ENCODE data around the gene UBE2Z. TPM values are rescaled to one million over a fixed set of nuclear protein-coding genes. Genes with fewer than 3 reads are reported as not detected.
A peak's percentile ranks its signal among the peaks of the same experiment; 100 is the strongest.
"Not testable (repeated sequence)": the region's sequence is repeated elsewhere in the genome, so short reads cannot be mapped to it uniquely, and the experiment has no call there.

UBE2Z gene
- total and polyA plus RNA-seq, 10 donors = 33.6 to 94.9 (median 80.8) TPM

DNA sequence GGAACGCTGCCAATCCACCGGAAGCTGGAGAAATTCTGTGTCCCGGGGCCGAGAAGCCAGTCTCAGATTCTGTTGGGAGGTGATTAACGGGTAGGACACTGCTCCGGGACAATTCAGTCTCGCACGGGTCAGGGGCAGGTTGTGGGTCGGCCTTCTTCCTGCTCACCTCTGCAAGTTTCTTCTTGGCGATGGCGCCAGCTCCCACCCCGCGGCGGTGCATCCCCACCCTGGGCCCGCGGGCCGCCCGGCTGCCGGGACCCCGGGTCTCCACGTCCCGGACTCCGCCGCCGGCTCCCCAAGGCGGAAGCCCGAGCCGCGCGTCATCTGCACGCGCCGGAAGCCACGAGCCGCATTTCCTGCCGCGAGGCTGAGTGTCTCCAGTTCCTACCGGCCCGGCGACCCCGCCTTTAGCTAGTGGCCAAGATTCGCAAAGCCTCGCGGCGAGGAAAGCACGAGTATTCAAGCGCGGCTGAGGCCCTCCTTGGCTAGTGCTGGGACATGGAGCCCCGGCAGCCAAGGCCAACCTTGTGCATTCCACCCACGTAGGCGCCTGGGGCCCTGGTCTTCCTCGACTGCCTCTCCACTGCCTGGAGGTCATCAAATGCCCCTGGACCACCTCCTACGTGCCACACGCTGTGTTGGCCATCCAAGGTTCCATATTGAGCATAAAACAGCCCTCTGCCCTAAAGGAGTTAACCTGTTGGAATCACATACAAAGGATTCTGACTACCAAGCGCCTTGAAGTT is 36.5 kb downstream of the UBE2Z start, which contains the start of gene SNF8:
Gene SNF8, minus strand, starts transcription at position 328 of the 746 bp plus-strand sequence. Its CDS starts 108 bp downstream, at position 220.
- intact Hi-C loops (cut with DNase I; ENCODE audit: low total_unique reads) = no loop called here
- TF ChIP-seq POLR2A (IDR thresholded peaks at IDR 0.05) (peak in 2 of 3 donors; percentile 32 to 75), POLR2AphosphoS5 (IDR thresholded peaks at IDR 0.05) (peak; percentile 97)
- TF ChIP-seq, protein P1, sequence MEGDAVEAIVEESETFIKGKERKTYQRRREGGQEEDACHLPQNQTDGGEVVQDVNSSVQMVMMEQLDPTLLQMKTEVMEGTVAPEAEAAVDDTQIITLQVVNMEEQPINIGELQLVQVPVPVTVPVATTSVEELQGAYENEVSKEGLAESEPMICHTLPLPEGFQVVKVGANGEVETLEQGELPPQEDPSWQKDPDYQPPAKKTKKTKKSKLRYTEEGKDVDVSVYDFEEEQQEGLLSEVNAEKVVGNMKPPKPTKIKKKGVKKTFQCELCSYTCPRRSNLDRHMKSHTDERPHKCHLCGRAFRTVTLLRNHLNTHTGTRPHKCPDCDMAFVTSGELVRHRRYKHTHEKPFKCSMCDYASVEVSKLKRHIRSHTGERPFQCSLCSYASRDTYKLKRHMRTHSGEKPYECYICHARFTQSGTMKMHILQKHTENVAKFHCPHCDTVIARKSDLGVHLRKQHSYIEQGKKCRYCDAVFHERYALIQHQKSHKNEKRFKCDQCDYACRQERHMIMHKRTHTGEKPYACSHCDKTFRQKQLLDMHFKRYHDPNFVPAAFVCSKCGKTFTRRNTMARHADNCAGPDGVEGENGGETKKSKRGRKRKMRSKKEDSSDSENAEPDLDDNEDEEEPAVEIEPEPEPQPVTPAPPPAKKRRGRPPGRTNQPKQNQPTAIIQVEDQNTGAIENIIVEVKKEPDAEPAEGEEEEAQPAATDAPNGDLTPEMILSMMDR (IDR thresholded peaks at IDR 0.05 in 8 of 11, conservative IDR thresholded peaks at IDR 0.05 in 3 of 11) = no peak
- peak within 1 kb of the TSS; percentile 87 to 96 (median 92) for H3K27ac ChIP-seq
- peak; percentile 98 for DNase-seq
- 3 to 6% (median 3%) methylated on average over 24 to 55 of the region's 55 CpGs for WGBS, 5 donors
- H3K9me3 ChIP-seq = no peaks in the 10 kb centered on the region
- peak within 1 kb of the TSS; percentile 74 to 86 (median 80) for H3K4me3 ChIP-seq
- H3K27me3 ChIP-seq (replicated peaks in 1 of 7) = peaks cover 0 to 5% (median 0%) of the 10 kb centered on the region in 7 donors
- H3K4me1 ChIP-seq = peaks cover 12 to 38% (median 29%) of the 10 kb centered on the region in 6 donors
- H3K36me3 ChIP-seq = peaks cover 0 to 31% (median 14%) of the 10 kb centered on the region in 6 donors

DNA sequence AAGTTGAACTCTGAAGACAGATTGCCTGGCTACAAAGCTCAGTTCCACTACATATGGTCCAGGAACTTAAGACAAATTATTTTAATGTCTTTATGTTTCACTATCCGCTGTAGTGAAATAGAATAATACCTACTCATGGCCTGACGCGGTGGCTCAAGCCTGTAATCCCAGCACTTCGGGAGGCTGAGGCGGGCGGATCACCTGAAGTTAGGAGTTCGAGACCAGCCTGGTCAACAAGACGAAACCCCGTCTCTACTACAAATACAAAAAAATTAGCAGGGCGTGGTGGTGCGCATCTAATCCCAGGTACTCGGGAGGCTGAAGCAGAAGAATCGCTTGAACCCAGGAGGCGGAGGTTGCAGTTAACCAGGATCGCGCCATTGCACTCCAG is 37.0 kb downstream of the UBE2Z start:
- peak overlapping the region; percentile 74 to 86 (median 80) for H3K4me3 ChIP-seq
- H3K27me3 ChIP-seq (replicated peaks in 1 of 7); DNase-seq; H3K9me3 ChIP-seq; intact Hi-C loops (cut with DNase I; ENCODE audit: low total_unique reads): not testable (repeated sequence)
- 91 to 97% (median 93%) methylated on average over 16 of the region's 16 CpGs for WGBS, 5 donors
- peak overlapping the region; percentile 87 to 96 (median 92) for H3K27ac ChIP-seq
- H3K4me1 ChIP-seq = peaks cover 12 to 38% (median 29%) of the 10 kb centered on the region in 6 donors
- peaks cover 0 to 25% (median 8%) of the 10 kb centered on the region in 6 donors for H3K36me3 ChIP-seq

DNA sequence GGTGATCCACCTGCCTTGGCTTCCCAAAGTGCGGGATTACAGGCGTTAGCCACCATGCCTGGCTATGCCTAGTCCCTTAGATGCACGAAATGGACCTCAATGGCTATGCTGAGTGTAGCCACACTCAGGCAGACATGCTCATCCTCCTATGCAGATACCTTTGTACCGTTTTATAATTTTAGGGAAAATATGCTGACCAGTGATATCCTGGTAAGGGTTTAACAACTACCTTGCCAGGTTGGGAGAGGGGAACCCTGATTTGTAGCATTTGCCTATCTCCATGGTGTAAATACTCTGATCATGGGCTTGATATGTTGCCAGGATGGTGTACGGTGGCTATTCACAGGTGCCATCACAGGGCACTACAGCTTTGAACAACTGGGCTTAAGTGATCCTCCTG is 43.4 kb downstream of the UBE2Z start:
- Histone ChIP-seq H3K27ac (no peak overlapping the region), H3K4me3 (no peak overlapping the region), H3K9me3 (no peaks in the 10 kb centered on the region), H3K27me3 (replicated peaks in 1 of 7) (peaks cover 0 to 36% (median 8%) of the 10 kb centered on the region in 7 donors), H3K4me1 (peaks cover 0 to 5% (median 0%) of the 10 kb centered on the region in 6 donors), H3K36me3 (no peaks in the 10 kb centered on the region)
- 73 to 86% (median 81%) methylated on average over 5 of the region's 5 CpGs for WGBS, 5 donors
- TF ChIP-seq, protein P1 (IDR thresholded peaks at IDR 0.05 in 8 of 11, conservative IDR thresholded peaks at IDR 0.05 in 3 of 11) = no peak
- TF ChIP-seq POLR2AphosphoS5 (IDR thresholded peaks at IDR 0.05) (no peak), POLR2A (IDR thresholded peaks at IDR 0.05) (no peak)
- DNase-seq = no peak
- intact Hi-C loops (cut with DNase I; ENCODE audit: low total_unique reads) = no loop called here

DNA sequence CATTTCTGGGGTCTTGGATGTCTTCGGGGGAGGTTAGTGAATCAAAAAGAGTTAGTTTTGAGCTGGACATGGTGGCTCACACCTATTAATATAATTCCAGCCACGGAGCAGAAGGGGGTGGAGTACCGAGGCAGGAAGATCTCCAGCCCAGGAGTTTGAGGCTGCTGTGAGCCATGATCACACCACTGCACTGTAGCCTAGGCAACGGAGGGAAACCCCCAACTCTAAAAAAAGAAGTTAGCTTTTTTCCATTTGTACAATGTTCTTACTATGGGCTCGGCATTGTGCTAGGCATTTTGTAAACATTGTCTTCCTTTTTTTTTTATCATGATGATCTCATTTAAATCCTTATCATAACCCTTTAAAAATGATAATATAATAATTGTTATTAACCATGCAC is 44.7 kb downstream of the UBE2Z start:
- Histone ChIP-seq H3K4me1 (peaks cover 0 to 5% (median 0%) of the 10 kb centered on the region in 6 donors), H3K4me3 (no peak overlapping the region), H3K9me3 (no peaks in the 10 kb centered on the region), H3K27me3 (replicated peaks in 1 of 7) (peaks cover 0 to 47% (median 8%) of the 10 kb centered on the region in 7 donors), H3K27ac (no peak overlapping the region), H3K36me3 (no peaks in the 10 kb centered on the region)
- intact Hi-C loops (cut with DNase I; ENCODE audit: low total_unique reads) = no loop called here
- 17 to 25% (median 23%) methylated on average over 5 of the region's 5 CpGs for WGBS, 5 donors
- no peak for DNase-seq
- no peak for TF ChIP-seq POLR2A (IDR thresholded peaks at IDR 0.05)

DNA sequence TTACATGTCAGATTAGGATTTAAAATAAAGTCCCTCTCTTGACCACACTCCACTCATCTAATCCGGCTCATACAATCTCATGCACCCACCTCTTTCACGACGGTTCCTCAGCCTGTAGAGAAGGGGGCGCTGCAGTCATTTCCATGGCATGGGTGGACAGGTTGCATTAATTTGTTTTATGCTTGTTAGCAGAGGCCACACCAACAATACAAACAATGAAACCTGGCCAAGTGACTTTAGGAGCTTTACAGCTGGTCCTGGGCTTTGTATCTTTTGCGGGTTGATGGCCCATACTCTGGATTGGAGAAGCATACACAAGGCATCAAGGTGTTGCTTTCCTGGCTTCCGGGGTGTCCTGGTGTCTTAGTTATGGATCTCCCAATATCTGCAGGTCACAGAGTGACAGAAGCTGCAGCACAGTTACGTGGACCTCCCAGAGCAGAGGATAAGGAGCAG is 46.1 kb downstream of the UBE2Z start:
- no peak for DNase-seq
- TF ChIP-seq, protein P1 (IDR thresholded peaks at IDR 0.05 in 8 of 11, conservative IDR thresholded peaks at IDR 0.05 in 3 of 11) = no peak
- TF ChIP-seq POLR2A (IDR thresholded peaks at IDR 0.05) = no peak
- no peak for TF ChIP-seq POLR2AphosphoS5 (IDR thresholded peaks at IDR 0.05)
- Histone ChIP-seq H3K27ac (no peak overlapping the region), H3K4me1 (peaks cover 0 to 5% (median 0%) of the 10 kb centered on the region in 6 donors), H3K4me3 (no peak overlapping the region), H3K9me3 (no peaks in the 10 kb centered on the region), H3K36me3 (no peaks in the 10 kb centered on the region), H3K27me3 (replicated peaks in 1 of 7) (peaks cover 0 to 61% (median 8%) of the 10 kb centered on the region in 7 donors)
- intact Hi-C loops (cut with DNase I; ENCODE audit: low total_unique reads) = no loop called here
- 45 to 56% (median 46%) methylated on average over 7 of the region's 7 CpGs for WGBS, 5 donors

Data from spleen (tissue), 11 donors.